Panc1 (cell line): ENCODE results near the gene ZDHHC14. TPM values are rescaled to one million over a fixed set of nuclear protein-coding genes. Genes with fewer than 3 reads are reported as not detected.

Experiments used
- ATAC-seq: fragments of 200-7000 bp; cut with Tn5 transposase; 2 replicates; pipeline ENCODE4 v1.9.1; 2020; ENCODE audit warnings: mild to moderate bottlenecking, moderate library complexity
- BruUV-seq: library from RNA; stranded (reverse); fragments of 400-500 nt; replicated peaks from 2 replicates; lab custom pipeline; 2021; lab: Mats Ljungman, UMichigan
- CTCF ChIA-PET: fragments of 300-600 bp; sonication (Branson Sonifier 250); formaldehyde crosslinking; loops from one replicate; lab custom pipeline; 2022; ENCODE audit warnings: antibody characterized with exemption; lab: Charles Lee
- POLR2A ChIA-PET: fragments of 300-600 bp; sonication (Branson Sonifier 250); formaldehyde crosslinking; loops from one replicate; lab custom pipeline; 2022; ENCODE audit warnings: antibody characterized with exemption; lab: Charles Lee
- DNase-seq: peaks from one replicate; pipeline ENCODE4 v3.0.0-alpha.2; 2010; ENCODE audit warnings: low read depth, low spot score
- H3K27ac ChIP-seq: 2 replicates; pipeline ENCODE4 v1.5.1; 2011; ENCODE audit warnings: mild to moderate bottlenecking, low read length, inconsistent platforms
- H3K27me3 ChIP-seq: fragments of 200-500 bp; sonication (Bioruptor generic); 2 replicates; pipeline ENCODE4 v1.6.0; 2014; ENCODE audit warnings: low read length, inconsistent platforms; ENCODE audit not compliant: control insufficient read depth, insufficient read depth
- H3K36me3 ChIP-seq: fragments of 200-500 bp; sonication (Bioruptor generic); 2 replicates; pipeline ENCODE4 v1.5.1; 2014; ENCODE audit warnings: inconsistent platforms, mild to moderate bottlenecking, low read length, moderate library complexity; ENCODE audit not compliant: control insufficient read depth, insufficient read depth
- H3K4me1 ChIP-seq: 2 replicates; pipeline ENCODE4 v1.5.1; 2011; ENCODE audit warnings: inconsistent platforms, mild to moderate bottlenecking, low read length, moderate library complexity; ENCODE audit not compliant: control insufficient read depth, insufficient read depth
- H3K4me3 ChIP-seq, 2 experiments: 2 replicates each; pipeline ENCODE4 v1.5.1; 2011 to 2012; ENCODE audit warnings: low read depth in 2 of 2, low read length in 2 of 2, mild to moderate bottlenecking in 2 of 2, inconsistent platforms in 1 of 2, moderate library complexity in 1 of 2
- H3K9me3 ChIP-seq: fragments of 200-500 bp; sonication (Bioruptor generic); 2 replicates; pipeline ENCODE4 v1.5.1; 2014; ENCODE audit warnings: low read depth, mild to moderate bottlenecking, inconsistent platforms, low read length, moderate library complexity; ENCODE audit not compliant: control insufficient read depth, insufficient read depth
- POLR2AphosphoS5 ChIP-seq: IDR thresholded peaks from 2 replicates; pipeline ENCODE4 v1.6.1; 2012; ENCODE audit warnings: mild to moderate bottlenecking, low read depth, low read length, moderate library complexity
- SIN3A ChIP-seq: IDR thresholded peaks from 2 replicates; pipeline ENCODE4 v1.6.1; 2012; ENCODE audit warnings: low read depth, mild to moderate bottlenecking, low read length, moderate library complexity, borderline replicate concordance; ENCODE audit not compliant: insufficient read depth
- TCF7L2 ChIP-seq: IDR thresholded peaks from 2 replicates; pipeline ENCODE4 v1.6.1; 2011; ENCODE audit warnings: mild to moderate bottlenecking, low read depth, low read length, inconsistent platforms
- in situ Hi-C: cut with HindIII; loops from 2 replicates; pipeline ENCODE4 v1.10.0; 2016; ENCODE audit warnings: low sequenced_read_pairs, low pct_unique_long_range_greater_than_20kb
- intact Hi-C: fragments of 100-400 bp; cut with micrococcal nuclease; formaldehyde crosslinking; loops from one replicate; pipeline ENCODE4 v1.10.0; 2022; ENCODE audit not compliant: unreplicated experiment
- total RNA-seq: library from RNA; stranded (reverse); gene quantifications from one replicate; pipeline ENCODE4 v1.2.1, GENCODE V29; 2021; ENCODE audit not compliant: unreplicated experiment
- TF ChIP-seq, protein P1 (sequence below), 2 experiments: IDR thresholded peaks; 2 replicates each; pipeline ENCODE4 v1.6.1; 2011 to 2012; ENCODE audit warnings: low read depth in 2 of 2, control low read depth in 1 of 2, low read length in 1 of 2, mild to moderate bottlenecking in 1 of 2, moderate library complexity in 1 of 2; ENCODE audit not compliant: insufficient read depth in 1 of 2
- TF ChIP-seq, protein P2 (sequence below): fragments of 450-650 bp; IDR thresholded peaks from 2 replicates; pipeline ENCODE4 v1.5.1; 2017; ENCODE audit warnings: mild to moderate bottlenecking

ZDHHC14 gene
- total RNA-seq, 1 experiment from 2014 or later: 19.9 TPM

DNA sequence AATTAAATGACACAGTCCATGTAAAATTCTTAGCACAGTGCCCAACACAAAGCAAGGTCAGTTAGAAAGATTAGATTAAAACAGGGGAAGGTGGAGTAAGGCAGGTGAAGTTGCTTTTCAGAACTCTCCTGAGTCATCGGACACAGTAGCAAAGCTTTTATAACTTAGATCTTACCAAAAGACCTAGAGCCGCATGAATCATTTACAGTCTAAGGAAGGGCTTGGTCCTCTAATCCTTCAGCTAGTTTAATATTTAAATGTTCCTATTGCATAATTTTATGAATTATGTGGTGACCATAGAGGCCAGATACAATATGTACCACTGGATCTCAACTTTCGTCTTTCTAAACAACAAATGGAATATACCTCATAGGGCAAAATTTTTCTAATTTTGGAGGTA is 240.0 kb downstream of the ZDHHC14 start:
- TF ChIP-seq SIN3A: no peak
- TF ChIP-seq POLR2AphosphoS5: no peak
- TF ChIP-seq TCF7L2: no peak
- TF ChIP-seq, protein P1, sequence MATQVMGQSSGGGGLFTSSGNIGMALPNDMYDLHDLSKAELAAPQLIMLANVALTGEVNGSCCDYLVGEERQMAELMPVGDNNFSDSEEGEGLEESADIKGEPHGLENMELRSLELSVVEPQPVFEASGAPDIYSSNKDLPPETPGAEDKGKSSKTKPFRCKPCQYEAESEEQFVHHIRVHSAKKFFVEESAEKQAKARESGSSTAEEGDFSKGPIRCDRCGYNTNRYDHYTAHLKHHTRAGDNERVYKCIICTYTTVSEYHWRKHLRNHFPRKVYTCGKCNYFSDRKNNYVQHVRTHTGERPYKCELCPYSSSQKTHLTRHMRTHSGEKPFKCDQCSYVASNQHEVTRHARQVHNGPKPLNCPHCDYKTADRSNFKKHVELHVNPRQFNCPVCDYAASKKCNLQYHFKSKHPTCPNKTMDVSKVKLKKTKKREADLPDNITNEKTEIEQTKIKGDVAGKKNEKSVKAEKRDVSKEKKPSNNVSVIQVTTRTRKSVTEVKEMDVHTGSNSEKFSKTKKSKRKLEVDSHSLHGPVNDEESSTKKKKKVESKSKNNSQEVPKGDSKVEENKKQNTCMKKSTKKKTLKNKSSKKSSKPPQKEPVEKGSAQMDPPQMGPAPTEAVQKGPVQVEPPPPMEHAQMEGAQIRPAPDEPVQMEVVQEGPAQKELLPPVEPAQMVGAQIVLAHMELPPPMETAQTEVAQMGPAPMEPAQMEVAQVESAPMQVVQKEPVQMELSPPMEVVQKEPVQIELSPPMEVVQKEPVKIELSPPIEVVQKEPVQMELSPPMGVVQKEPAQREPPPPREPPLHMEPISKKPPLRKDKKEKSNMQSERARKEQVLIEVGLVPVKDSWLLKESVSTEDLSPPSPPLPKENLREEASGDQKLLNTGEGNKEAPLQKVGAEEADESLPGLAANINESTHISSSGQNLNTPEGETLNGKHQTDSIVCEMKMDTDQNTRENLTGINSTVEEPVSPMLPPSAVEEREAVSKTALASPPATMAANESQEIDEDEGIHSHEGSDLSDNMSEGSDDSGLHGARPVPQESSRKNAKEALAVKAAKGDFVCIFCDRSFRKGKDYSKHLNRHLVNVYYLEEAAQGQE (IDR thresholded peaks at IDR 0.05; ENCODE audit: insufficient read depth in 1 of 2, low read depth in 2 of 2, low read length in 1 of 2): no peak
- TF ChIP-seq, protein P2, sequence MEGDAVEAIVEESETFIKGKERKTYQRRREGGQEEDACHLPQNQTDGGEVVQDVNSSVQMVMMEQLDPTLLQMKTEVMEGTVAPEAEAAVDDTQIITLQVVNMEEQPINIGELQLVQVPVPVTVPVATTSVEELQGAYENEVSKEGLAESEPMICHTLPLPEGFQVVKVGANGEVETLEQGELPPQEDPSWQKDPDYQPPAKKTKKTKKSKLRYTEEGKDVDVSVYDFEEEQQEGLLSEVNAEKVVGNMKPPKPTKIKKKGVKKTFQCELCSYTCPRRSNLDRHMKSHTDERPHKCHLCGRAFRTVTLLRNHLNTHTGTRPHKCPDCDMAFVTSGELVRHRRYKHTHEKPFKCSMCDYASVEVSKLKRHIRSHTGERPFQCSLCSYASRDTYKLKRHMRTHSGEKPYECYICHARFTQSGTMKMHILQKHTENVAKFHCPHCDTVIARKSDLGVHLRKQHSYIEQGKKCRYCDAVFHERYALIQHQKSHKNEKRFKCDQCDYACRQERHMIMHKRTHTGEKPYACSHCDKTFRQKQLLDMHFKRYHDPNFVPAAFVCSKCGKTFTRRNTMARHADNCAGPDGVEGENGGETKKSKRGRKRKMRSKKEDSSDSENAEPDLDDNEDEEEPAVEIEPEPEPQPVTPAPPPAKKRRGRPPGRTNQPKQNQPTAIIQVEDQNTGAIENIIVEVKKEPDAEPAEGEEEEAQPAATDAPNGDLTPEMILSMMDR: no peak
- Histone ChIP-seq H3K4me3 (no peak overlapping the region), H3K36me3 (no peaks in the 10 kb centered on the region), H3K9me3 (no peaks in the 10 kb centered on the region), H3K4me1 (no peaks in the 10 kb centered on the region), H3K27me3 (no peaks in the 10 kb centered on the region), H3K27ac (no peak overlapping the region)
- ATAC-seq (no peak), DNase-seq (no peak)
- in situ Hi-C loops: no loop called here
- POLR2A ChIA-PET: no interaction called here
- intact Hi-C loops: no loop called here
- CTCF ChIA-PET: no interaction called here
- BruUV-seq: no TSS peak

DNA sequence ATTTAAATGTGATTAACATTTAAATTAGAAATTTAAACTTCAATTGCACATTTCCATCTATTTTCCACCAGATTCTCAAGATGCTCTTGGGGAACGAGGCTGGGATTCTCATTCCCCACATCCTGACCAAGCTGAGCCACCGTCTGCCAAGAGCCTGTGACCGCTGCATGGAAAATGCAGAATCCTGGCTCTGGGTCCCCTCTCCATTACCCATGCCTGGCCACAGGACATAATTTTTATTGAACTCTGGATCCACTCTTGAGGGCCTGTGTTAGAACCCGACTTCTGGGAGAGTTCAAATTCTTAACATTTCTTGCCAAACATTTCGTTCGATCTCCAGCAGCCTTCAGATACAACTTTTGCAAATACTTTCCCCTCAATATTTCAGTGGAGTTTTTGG is 240.4 kb downstream of the ZDHHC14 start:
- Histone ChIP-seq H3K36me3 (no peaks in the 10 kb centered on the region), H3K27ac (no peak overlapping the region), H3K27me3 (no peaks in the 10 kb centered on the region), H3K9me3 (no peaks in the 10 kb centered on the region), H3K4me1 (no peaks in the 10 kb centered on the region), H3K4me3 (no peak overlapping the region)
- no peak for TF ChIP-seq SIN3A
- TF ChIP-seq, protein P2: no peak
- no peak for TF ChIP-seq TCF7L2
- TF ChIP-seq, protein P1 (IDR thresholded peaks at IDR 0.05; ENCODE audit: insufficient read depth in 1 of 2, low read depth in 2 of 2, low read length in 1 of 2): no peak
- TF ChIP-seq POLR2AphosphoS5: no peak
- BruUV-seq: no TSS peak
- in situ Hi-C loops (no loop called here), intact Hi-C loops (no loop called here)
- ChIA-PET CTCF (no interaction called here), POLR2A (interaction anchor here (0.7 kb wide), 1 partner anchor 67 kb away, joined by 15 read pairs; no protein-coding TSS in a partner anchor)
- DNase-seq (no peak), ATAC-seq (no peak)
